H1 (cell line): ENCODE measurements around the gene SSNA1. TPM values are rescaled to one million over a fixed set of nuclear protein-coding genes. Genes with fewer than 3 reads are reported as not detected.

Source experiments
- CTCF ChIA-PET: fragments of 300-600 bp; sonication (Branson Sonifier 250); formaldehyde crosslinking; loops from one replicate; lab custom pipeline; 2021; ENCODE audit not compliant: partially characterized antibody; lab: Charles Lee
- POLR2A ChIA-PET: fragments of 300-600 bp; sonication (Branson Sonifier 250); formaldehyde crosslinking; loops from one replicate; lab custom pipeline; 2021; ENCODE audit warnings: inconsistent platforms; ENCODE audit not compliant: partially characterized antibody; lab: Charles Lee
- DNase-seq, 2 experiments: peaks; one replicate each; pipeline versions ENCODE4 v3.0.0 to v3.0.0-alpha.2; 2010 to 2022; ENCODE audit warnings: low spot score in 2 of 2, low read depth in 1 of 2, mixed read lengths in 1 of 2
- FAIRE-seq: peaks from 2 replicates; lab custom pipeline; 2011; peaks lifted over from hg19 to GRCh38; lab: Jason Lieb, UNC
- H2AFZ ChIP-seq: 2 replicates; pipeline ENCODE4 v1.8.1; 2012; ENCODE audit warnings: low read length, inconsistent platforms
- H2AK5ac ChIP-seq: 2 replicates; pipeline ENCODE4 v1.6.1; 2013; ENCODE audit warnings: low read depth, low read length
- H2BK120ac ChIP-seq: replicated peaks from 2 replicates; pipeline ENCODE3; 2013; ENCODE audit warnings: low read depth, low read length, inconsistent platforms
- H2BK12ac ChIP-seq: 2 replicates; pipeline ENCODE4 v1.6.1; 2013; ENCODE audit warnings: low read depth, low read length
- H2BK15ac ChIP-seq: 2 replicates; pipeline ENCODE4 v1.6.1; 2013; ENCODE audit warnings: low read length
- H2BK20ac ChIP-seq: 2 replicates; pipeline ENCODE4 v1.6.1; 2013; ENCODE audit warnings: low read length
- H2BK5ac ChIP-seq: 2 replicates; pipeline ENCODE4 v1.6.1; 2013; ENCODE audit warnings: low read depth, low read length
- H3K14ac ChIP-seq: 2 replicates; pipeline ENCODE4 v1.6.1; 2013; ENCODE audit warnings: inconsistent platforms; ENCODE audit not compliant: insufficient read length
- H3K18ac ChIP-seq: 2 replicates; pipeline ENCODE4 v1.6.1; 2013; ENCODE audit warnings: low read length; ENCODE audit errors: extremely low read depth
- H3K23ac ChIP-seq: 2 replicates; pipeline ENCODE4 v1.6.1; 2013; ENCODE audit warnings: inconsistent platforms; ENCODE audit not compliant: insufficient read length
- H3K23me2 ChIP-seq: 2 replicates; pipeline ENCODE4 v1.6.1; 2013; ENCODE audit warnings: low read depth, low read length
- H3K27ac ChIP-seq: 2 replicates; pipeline ENCODE4 v1.6.1; 2011; ENCODE audit warnings: low read depth, low read length, inconsistent platforms
- H3K27me3 ChIP-seq, 4 experiments: replicated peaks in 1 of 4; 1 replicate in 1 of 4; 2 replicates in 3 of 4; pipeline versions ENCODE4 v1.6.1 to v1.8.1; 2011 to 2013; ENCODE audit warnings: low read length in 3 of 4, mild to moderate bottlenecking in 3 of 4, inconsistent platforms in 2 of 4, mixed read lengths in 2 of 4, moderate library complexity in 1 of 4; ENCODE audit not compliant: control insufficient read depth in 3 of 4, insufficient read depth in 3 of 4; ENCODE audit errors: extremely low read depth in 1 of 4
- H3K36me3 ChIP-seq, 4 experiments: 2 replicates each; pipeline versions ENCODE4 v1.6.1 to v1.8.1; 2011 to 2013; ENCODE audit warnings: mild to moderate bottlenecking in 4 of 4, low read length in 3 of 4, moderate library complexity in 2 of 4, control low read depth in 1 of 4, inconsistent platforms in 1 of 4; ENCODE audit not compliant: insufficient read depth in 4 of 4, control insufficient read depth in 2 of 4
- H3K4ac ChIP-seq: replicated peaks from 2 replicates; pipeline ENCODE3; 2013; ENCODE audit warnings: low read length, low read depth, mixed read lengths, inconsistent platforms; ENCODE audit not compliant: insufficient read length
- H3K4me1 ChIP-seq, 4 experiments: replicated peaks in 1 of 4; 1 replicate in 1 of 4; 2 replicates in 3 of 4; pipeline versions ENCODE4 v1.6.1 to v1.8.1; 2011 to 2013; ENCODE audit warnings: low read length in 3 of 4, inconsistent platforms in 2 of 4, mixed read lengths in 1 of 4; ENCODE audit not compliant: insufficient read depth in 4 of 4, control insufficient read depth in 3 of 4
- H3K4me2 ChIP-seq, 2 experiments: 2 replicates each; pipeline versions ENCODE4 v1.6.1 to v1.8.1; 2011 to 2013; ENCODE audit warnings: low read depth in 2 of 2, low read length in 2 of 2, control low read depth in 1 of 2, inconsistent platforms in 1 of 2, mild to moderate bottlenecking in 1 of 2; ENCODE audit not compliant: insufficient read depth in 1 of 2
- H3K4me3 ChIP-seq, 4 experiments: fragments of 200-600, 300-600 bp in 1 of 4; sonication (generic), shearing (Covaris generic), sonication (Bioruptor Twin) in 1 of 4; 2 replicates each; pipeline versions ENCODE4 v1.5.1 to v1.8.1; 2011 to 2016; ENCODE audit warnings: low read length in 4 of 4, low read depth in 3 of 4, control low read depth in 2 of 4, inconsistent platforms in 2 of 4, mild to moderate bottlenecking in 2 of 4, mixed read lengths in 1 of 4, moderate library complexity in 1 of 4; ENCODE audit not compliant: insufficient read depth in 2 of 4; ENCODE audit errors: extremely low read depth in 1 of 4
- H3K56ac ChIP-seq: replicated peaks from 2 replicates; pipeline ENCODE3; 2013; ENCODE audit warnings: low read depth, mild to moderate bottlenecking, mixed read lengths, low read length, inconsistent platforms; ENCODE audit not compliant: insufficient read length
- H3K79me1 ChIP-seq: 2 replicates; pipeline ENCODE4 v1.6.1; 2013; ENCODE audit warnings: low read depth, low read length, control low read depth
- H3K79me2 ChIP-seq, 2 experiments: 2 replicates each; pipeline versions ENCODE4 v1.6.1 to v1.8.1; 2012 to 2013; ENCODE audit warnings: low read length in 2 of 2, mild to moderate bottlenecking in 2 of 2, inconsistent platforms in 1 of 2; ENCODE audit not compliant: insufficient read depth in 2 of 2, control insufficient read depth in 1 of 2
- H3K9ac ChIP-seq, 4 experiments: replicated peaks in 1 of 4; 1 replicate in 1 of 4; 2 replicates in 3 of 4; pipeline versions ENCODE4 v1.6.1 to v1.8.1; 2011 to 2013; ENCODE audit warnings: low read depth in 3 of 4, low read length in 3 of 4, control low read depth in 2 of 4, mild to moderate bottlenecking in 2 of 4, moderate library complexity in 2 of 4, inconsistent platforms in 1 of 4; ENCODE audit errors: extremely low read depth in 1 of 4
- H3K9me3 ChIP-seq, 2 experiments: 2 replicates each; pipeline versions ENCODE4 v1.6.1 to v1.8.1; 2012 to 2013; ENCODE audit warnings: mild to moderate bottlenecking in 2 of 2, moderate library complexity in 2 of 2, control low read depth in 1 of 2, inconsistent platforms in 1 of 2, low read depth in 1 of 2, low read length in 1 of 2, mixed read lengths in 1 of 2; ENCODE audit not compliant: insufficient read depth in 2 of 2
- H4K20me1 ChIP-seq, 2 experiments: replicated peaks in 1 of 2; 2 replicates each; pipeline versions ENCODE3 to v1.8.1; 2011 to 2013; ENCODE audit warnings: inconsistent platforms in 2 of 2, low read length in 2 of 2, mild to moderate bottlenecking in 1 of 2; ENCODE audit not compliant: insufficient read depth in 2 of 2, control insufficient read depth in 1 of 2
- H4K5ac ChIP-seq: 2 replicates; pipeline ENCODE4 v1.6.1; 2013; ENCODE audit warnings: low read length, low read depth, mixed read lengths, inconsistent platforms; ENCODE audit not compliant: insufficient read length
- H4K8ac ChIP-seq: 2 replicates; pipeline ENCODE4 v1.8.0; 2013; ENCODE audit warnings: mild to moderate bottlenecking, moderate library complexity, low read length, inconsistent platforms; ENCODE audit not compliant: insufficient read depth; ENCODE audit errors: extremely low read depth
- H4K91ac ChIP-seq: replicated peaks from 2 replicates; pipeline ENCODE3; 2013; ENCODE audit warnings: low read length, mixed read lengths, inconsistent platforms; ENCODE audit not compliant: insufficient read length
- ASH2L ChIP-seq: fragments of 200-600, 300-600 bp; sonication (generic); IDR thresholded peaks from one replicate; pipeline ENCODE4 v1.7.1; 2017; ENCODE audit warnings: low read length
- BACH1 ChIP-seq: IDR thresholded peaks from 2 replicates; pipeline ENCODE4 v1.6.1; 2012; ENCODE audit warnings: low read length, improper control_type of control experiment
- BRCA1 ChIP-seq: IDR thresholded peaks from 2 replicates; pipeline ENCODE4 v1.6.1; 2012; ENCODE audit warnings: low read depth, low read length, improper control_type of control experiment
- CBX5 ChIP-seq: fragments of 300-800, 300-1000 bp; sonication (generic); IDR thresholded peaks from 2 replicates; pipeline ENCODE4 v1.7.1; 2016; ENCODE audit warnings: antibody characterized with exemption, low read length, low read depth
- EZH2 ChIP-seq: fragments of 200-600 bp; sonication (generic); IDR thresholded peaks from 2 replicates; pipeline ENCODE4 v1.7.1; 2012; ENCODE audit warnings: low read depth, mild to moderate bottlenecking, moderate library complexity, low read length, inconsistent platforms; ENCODE audit not compliant: severe bottlenecking
- POLR2A ChIP-seq, 2 experiments: IDR thresholded peaks; 1 replicate in 1 of 2; 2 replicates in 1 of 2; pipeline ENCODE4 v1.6.1; 2011; ENCODE audit warnings: low read depth in 2 of 2, low read length in 2 of 2, mild to moderate bottlenecking in 2 of 2; ENCODE audit errors: control extremely low read depth in 1 of 2
- POLR2AphosphoS5 ChIP-seq: IDR thresholded peaks from 2 replicates; pipeline ENCODE4 v1.6.1; 2011; ENCODE audit warnings: low read depth, low read length
- POU5F1 ChIP-seq: IDR thresholded peaks from 2 replicates; pipeline ENCODE4 v1.6.1; 2011; ENCODE audit warnings: low read depth, mild to moderate bottlenecking, low read length, moderate library complexity
- SIX5 ChIP-seq: IDR thresholded peaks from 2 replicates; pipeline ENCODE4 v1.6.1; 2011; ENCODE audit warnings: mild to moderate bottlenecking, low read depth, low read length
- SP2 ChIP-seq: IDR thresholded peaks from 2 replicates; pipeline ENCODE4 v1.6.1; 2012; ENCODE audit warnings: mild to moderate bottlenecking, low read length, inconsistent platforms
- SRF ChIP-seq: IDR thresholded peaks from 2 replicates; pipeline ENCODE4 v1.6.1; 2011; ENCODE audit warnings: mild to moderate bottlenecking, low read depth, low read length, moderate library complexity
- SUZ12 ChIP-seq: fragments of 200-600 bp; sonication (generic); IDR thresholded peaks from 2 replicates; pipeline ENCODE4 v1.6.1; 2012; ENCODE audit warnings: mild to moderate bottlenecking, inconsistent platforms, low read length, moderate library complexity, mixed read lengths
- TEAD4 ChIP-seq: IDR thresholded peaks from 2 replicates; pipeline ENCODE4 v1.6.1; 2012; ENCODE audit warnings: low read depth, low read length, inconsistent platforms, mixed read lengths
- WGBS, 2 experiments: shearing (Covaris generic) in 1 of 2; methylation state at CpG; one replicate each; pipeline versions ENCODE4 v1.1.6 to v1.1.7; 2013 to 2015; ENCODE audit warnings: low lambda C conversion rate in 2 of 2, mixed read lengths in 2 of 2, inconsistent platforms in 1 of 2, low coverage in 1 of 2, missing lambda C conversion rate in 1 of 2; ENCODE audit not compliant: insufficient replicate concordance in 2 of 2, insufficient coverage in 1 of 2, insufficient read length in 1 of 2; ENCODE audit errors: extremely low coverage in 1 of 2, missing lambda C conversion rate in 1 of 2; 5-methylcytosine and 5-hydroxymethylcytosine counted together
- polyA plus RNA-seq, 7 experiments: library from polyadenylated mRNA; depleted of rRNA in 3 of 7; stranded (reverse) in 5 of 7; unstranded in 2 of 7; fragments of >200 nt in 5 of 7; fragments of 200-250 nt in 2 of 7; gene quantifications; 1 replicate in 5 of 7; 2 replicates in 1 of 7; 4 replicates in 1 of 7; pipeline versions ENCODE4 v1.2.1 to v1.2.3, GENCODE V29; 2011 to 2013; ENCODE audit warnings: missing spikeins in 2 of 7, mixed read lengths in 2 of 7
- total RNA-seq: library from RNA; stranded (reverse); fragmentation: NEBNext Ultra II Directional; extraction: Animal tissue kit (Norgen Biotek cat#: 25700); gene quantifications from 2 replicates; pipeline ENCODE4 v1.2.1, GENCODE V29; 2021

The SSNA1 gene
- total and polyA plus RNA-seq, 2 of the 8 experiments (the other 6 are each of a cell fraction or from before 2014, with no cell fraction given) = 87.3 to 157 TPM

GRCh38 chr9:137215196-137215986, 26.9 kb downstream of the SSNA1 start:
- FAIRE-seq (no peak), DNase-seq (no peak)
- Histone ChIP-seq H4K5ac (no peak overlapping the region), H3K4me1 (peaks cover 0 to 6% (median 4%) of the 10 kb centered on the region in 4 experiments; a peak in 5 of 7 replicates), H3K4ac (no peak overlapping the region), H3K27ac (no peak overlapping the region), H3K18ac (no peak overlapping the region), H2BK5ac (no peak overlapping the region), H4K20me1 (peaks cover 0 to 16% of the 10 kb centered on the region in 2 experiments), H4K91ac (no peak overlapping the region), H3K23me2 (no peaks in the 10 kb centered on the region), H3K79me2 (no peaks in the 10 kb centered on the region), H3K14ac (no peak overlapping the region), H3K9ac (no peak overlapping the region), H3K56ac (no peak overlapping the region), H2BK15ac (no peak overlapping the region), H2AFZ (no peak overlapping the region), H2AK5ac (no peak overlapping the region), H2BK20ac (no peak overlapping the region), H3K23ac (no peak overlapping the region), H3K4me2 (no peak overlapping the region), H4K8ac (no peak overlapping the region), H3K36me3 (peaks cover 0 to 22% (median 7%) of the 10 kb centered on the region in 4 experiments; a peak in 7 of 8 replicates), H2BK12ac (no peak overlapping the region), H2BK120ac (no peak overlapping the region), H3K9me3 (no peaks in the 10 kb centered on the region), H3K4me3 (no peak overlapping the region), H3K79me1 (no peaks in the 10 kb centered on the region; the same call in 1 of the 2 replicates), H3K27me3 (no peaks in the 10 kb centered on the region)
- 89% methylated on average over 20 of the region's 22 CpGs; no CpG with 5 or more reads in 1 of the 2 experiments for WGBS, 2 experiments
- CTCF ChIA-PET = interaction anchor here (0.7 to 4.0 kb wide), 16 partner anchors 9 to 95 kb away, joined by 3 to 31 read pairs (median 6); partner anchors contain the start of genes ANAPC2, CYSRT1, RNF224 and SSNA1
- POLR2A ChIA-PET = interaction anchor here (1.1 to 69.9 kb wide), 9 partner anchors 8 to 100 kb away, joined by 3 to 1462 read pairs (median 7); partner anchors contain the start of genes ANAPC2, NDOR1, NELFB and SLC34A3
- TF ChIP-seq SIX5 (no peak), SUZ12 (no peak), SRF (no peak), POLR2A (IDR thresholded peaks at IDR 0.05; ENCODE audit: control extremely low read depth in 1 of 2, low read depth in 2 of 2, low read length in 2 of 2) (no peak), BACH1 (no peak), ASH2L (no peak), POLR2AphosphoS5 (no peak), BRCA1 (no peak), EZH2 (no peak), TEAD4 (no peak), POU5F1 (no peak), CBX5 (no peak), SP2 (no peak)
